Measurements from ENCODE around the gene PHAX. TPM values are rescaled to one million over a fixed set of nuclear protein-coding genes. Genes with fewer than 3 reads are reported as not detected.
"Not testable (repeated sequence)": the region's sequence is repeated elsewhere in the genome, so short reads cannot be mapped to it uniquely, and the experiment has no call there.

Gene PHAX
- total and polyA plus RNA-seq, 8 donors: 28.2 to 75.4 (median 66.3) TPM

- Histone ChIP-seq H3K9me3 (no peaks in the 10 kb centered on the region), H3K27ac (no peak overlapping the region), H3K4me3 (no peak overlapping the region), H3K36me3 (peaks cover 0 to 11% of the 10 kb centered on the region in 2 donors), H3K4me1 (peaks cover 5 to 14% of the 10 kb centered on the region in 2 donors), H3K27me3 (peaks cover 0 to 19% of the 10 kb centered on the region in 2 donors)
- intact Hi-C loops (cut with DNase I): no loop called here
- DNase-seq: no peak
- TF ChIP-seq CTCF (IDR thresholded peaks at IDR 0.05): no peak
- no peak for ATAC-seq
Measured at GRCh38 chr5:126591549-126591948, 9.2 kb upstream of the PHAX start.

- H3K27ac ChIP-seq: peak within 1 kb of the TSS; percentile 76 to 78
- peak within 1 kb of the TSS; percentile 54 to 72 for H3K4me3 ChIP-seq
- H3K36me3 ChIP-seq: peaks cover 0 to 5% of the 10 kb centered on the region in 2 donors
- H3K27me3 ChIP-seq: peaks cover 0 to 19% of the 10 kb centered on the region in 2 donors
- ATAC-seq: peak; percentile 95
- intact Hi-C loops (cut with DNase I): no loop called here
- peak in 1 of 2 donors; percentile 37 for TF ChIP-seq CTCF (IDR thresholded peaks at IDR 0.05)
- peaks cover 5 to 14% of the 10 kb centered on the region in 2 donors for H3K4me1 ChIP-seq
- H3K9me3 ChIP-seq: no peaks in the 10 kb centered on the region
- DNase-seq: peak; percentile 90 to 97 (median 92)
Measured at GRCh38 chr5:126594748-126595485, 5.8 kb upstream of the PHAX start, which contains the start of gene ALDH7A1. ALDH7A1 (minus strand) TSS chr5:126595219; CDS start chr5:126595198, 21 bp downstream.

- ATAC-seq (no peak), DNase-seq (no peak)
- H3K4me1 ChIP-seq: peaks cover 8 to 21% of the 10 kb centered on the region in 2 donors
- H3K27me3 ChIP-seq: peaks cover 0 to 19% of the 10 kb centered on the region in 2 donors
- H3K9me3 ChIP-seq: no peaks in the 10 kb centered on the region
- intact Hi-C loops (cut with DNase I): no loop called here
- H3K27ac ChIP-seq: peak overlapping the region; percentile 76 to 78
- peak overlapping the region; percentile 54 to 72 for H3K4me3 ChIP-seq
- H3K36me3 ChIP-seq: peaks cover 0 to 5% of the 10 kb centered on the region in 2 donors
- no peak for TF ChIP-seq CTCF (IDR thresholded peaks at IDR 0.05)
Measured at GRCh38 chr5:126595486-126596083, 5.2 kb upstream of the PHAX start.

- Histone ChIP-seq H3K36me3 (no peaks in the 10 kb centered on the region), H3K27me3 (peaks cover 0 to 19% of the 10 kb centered on the region in 2 donors), H3K27ac (peak overlapping the region in 1 of 2 donors; percentile 23), H3K4me1 (peaks cover 16 to 31% of the 10 kb centered on the region in 2 donors), H3K4me3 (no peak overlapping the region), H3K9me3 (no peaks in the 10 kb centered on the region)
- TF ChIP-seq CTCF (IDR thresholded peaks at IDR 0.05): no peak
- ATAC-seq (no peak), DNase-seq (no peak)
- intact Hi-C loops (cut with DNase I): no loop called here
Measured at GRCh38 chr5:126597156-126597555, 3.6 kb upstream of the PHAX start.

GRCh38 chr5:126599499-126599898 is 1.2 kb upstream of the PHAX start:
- intact Hi-C loops (cut with DNase I): no loop called here
- TF ChIP-seq CTCF (IDR thresholded peaks at IDR 0.05): no peak
- H3K27ac ChIP-seq: peak overlapping the region in 1 of 2 donors; percentile 82

GRCh38 chr5:126599971-126600630 is 646 bp upstream of the PHAX start:
- H3K27me3 ChIP-seq; H3K9me3 ChIP-seq; ATAC-seq; intact Hi-C loops (cut with DNase I); DNase-seq: not testable (repeated sequence)
- H3K27ac ChIP-seq: peak overlapping the region; percentile 75 to 82
- H3K4me3 ChIP-seq: peak overlapping the region in 1 of 2 donors; percentile 99
- H3K4me1 ChIP-seq: peaks cover 14 to 25% of the 10 kb centered on the region in 2 donors
- H3K36me3 ChIP-seq: peaks cover 0 to 18% of the 10 kb centered on the region in 2 donors

More at GRCh38 chr5:126599499-126599898, 1.2 kb upstream of the PHAX start:
- Histone ChIP-seq H3K4me1 (peaks cover 12 to 24% of the 10 kb centered on the region in 2 donors), H3K4me3 (no peak overlapping the region), H3K36me3 (peaks cover 0 to 12% of the 10 kb centered on the region in 2 donors), H3K9me3 (no peaks in the 10 kb centered on the region), H3K27me3 (peaks cover 0 to 11% of the 10 kb centered on the region in 2 donors)
- ATAC-seq: no peak
- no peak for DNase-seq
